Measurements from ENCODE around the gene STYXL1.

DNA sequence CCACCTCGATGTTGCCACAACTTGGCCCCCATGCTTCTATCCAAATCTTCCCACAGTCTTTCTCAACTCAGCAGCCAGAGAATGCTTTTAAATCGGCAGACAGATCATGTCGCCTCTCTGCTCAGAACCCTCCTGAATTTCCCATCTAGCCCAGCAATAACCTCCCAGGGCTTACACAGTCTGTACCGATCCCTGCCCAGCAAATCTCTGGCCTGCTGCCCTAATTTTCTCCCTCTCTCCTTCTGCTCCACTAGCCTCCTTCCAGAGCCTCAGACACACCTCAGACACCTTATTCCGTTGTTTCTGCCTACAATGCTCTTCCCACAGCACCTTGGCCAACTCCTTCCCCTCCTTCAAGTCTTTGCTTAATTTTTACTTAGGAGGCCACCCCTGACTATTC lies 32.4 kb upstream of the STYXL1 start:
- TF ChIP-seq, protein P1, sequence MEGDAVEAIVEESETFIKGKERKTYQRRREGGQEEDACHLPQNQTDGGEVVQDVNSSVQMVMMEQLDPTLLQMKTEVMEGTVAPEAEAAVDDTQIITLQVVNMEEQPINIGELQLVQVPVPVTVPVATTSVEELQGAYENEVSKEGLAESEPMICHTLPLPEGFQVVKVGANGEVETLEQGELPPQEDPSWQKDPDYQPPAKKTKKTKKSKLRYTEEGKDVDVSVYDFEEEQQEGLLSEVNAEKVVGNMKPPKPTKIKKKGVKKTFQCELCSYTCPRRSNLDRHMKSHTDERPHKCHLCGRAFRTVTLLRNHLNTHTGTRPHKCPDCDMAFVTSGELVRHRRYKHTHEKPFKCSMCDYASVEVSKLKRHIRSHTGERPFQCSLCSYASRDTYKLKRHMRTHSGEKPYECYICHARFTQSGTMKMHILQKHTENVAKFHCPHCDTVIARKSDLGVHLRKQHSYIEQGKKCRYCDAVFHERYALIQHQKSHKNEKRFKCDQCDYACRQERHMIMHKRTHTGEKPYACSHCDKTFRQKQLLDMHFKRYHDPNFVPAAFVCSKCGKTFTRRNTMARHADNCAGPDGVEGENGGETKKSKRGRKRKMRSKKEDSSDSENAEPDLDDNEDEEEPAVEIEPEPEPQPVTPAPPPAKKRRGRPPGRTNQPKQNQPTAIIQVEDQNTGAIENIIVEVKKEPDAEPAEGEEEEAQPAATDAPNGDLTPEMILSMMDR (IDR thresholded peaks at IDR 0.05; ENCODE audit: insufficient read depth, low read depth, low read length), result no peak
- no peak for TF ChIP-seq EZH2 (IDR thresholded peaks at IDR 0.05; ENCODE audit: insufficient read depth, low read length)

Measured in astrocyte (in vitro differentiated cells and primary cell).